T-helper 17 cell (primary cell): Measurements from ENCODE around the gene SYNDIG1. TPM values are rescaled to one million over a fixed set of nuclear protein-coding genes. Genes with fewer than 3 reads are reported as not detected.

ENCODE experiments used
- ATAC-seq: fragments of 150-1000 bp; cut with Tn5 transposase; 2 replicates; pipeline ENCODE4 v1.10.0; 2021; ENCODE audit warnings: mild to moderate bottlenecking, moderate library complexity
- DNase-seq, 3 donors: peaks; one replicate each; pipeline versions ENCODE4 v3.0.0 to v3.0.0-alpha.2; 2020 to 2021
- H3K9me3 ChIP-seq: one replicate; pipeline ENCODE4 v1.7.0; 2013; ENCODE audit warnings: low read length, mild to moderate bottlenecking; ENCODE audit not compliant: control insufficient read depth, poor library complexity, severe bottlenecking
- H3K27ac Mint-ChIP-seq: one replicate; pipeline ENCODE4 v1.8.0; 2022; ENCODE audit warnings: mild to moderate bottlenecking, moderate library complexity, mixed read lengths
- H3K27me3 Mint-ChIP-seq: one replicate; pipeline ENCODE4 v1.8.0; 2022; ENCODE audit warnings: mixed read lengths
- H3K36me3 Mint-ChIP-seq: one replicate; pipeline ENCODE4 v1.8.0; 2022; ENCODE audit warnings: low read depth, mixed read lengths
- H3K4me1 Mint-ChIP-seq: one replicate; pipeline ENCODE4 v1.8.0; 2022; ENCODE audit warnings: mild to moderate bottlenecking, mixed read lengths
- H3K4me3 Mint-ChIP-seq: one replicate; pipeline ENCODE4 v1.8.0; 2022; ENCODE audit warnings: mild to moderate bottlenecking, moderate library complexity, mixed read lengths
- total RNA-seq, 4 donors: library from RNA in 2 of 4; stranded (reverse) in 2 of 4; gene quantifications; one replicate each; pipeline ENCODE4 v1.2.3 and lab custom pipeline; 2022 to 2026

The SYNDIG1 gene
- total RNA-seq, 2 donors from 2014 or later: not detected

GRCh38 chr20:24537210-24537609 lies 67.8 kb downstream of the SYNDIG1 start:
- ATAC-seq: no peak
- no peak for DNase-seq
- no peaks in the 10 kb centered on the region for H3K4me1 Mint-ChIP-seq
- H3K9me3 ChIP-seq: no peaks in the 10 kb centered on the region
- H3K36me3 Mint-ChIP-seq: no peaks in the 10 kb centered on the region
- no peak overlapping the region for H3K27ac Mint-ChIP-seq
- H3K27me3 Mint-ChIP-seq: peaks cover 10% of the 10 kb centered on the region
- H3K4me3 Mint-ChIP-seq: no peak overlapping the region

GRCh38 chr20:24542721-24543120 lies 73.3 kb downstream of the SYNDIG1 start:
- no peaks in the 10 kb centered on the region for H3K9me3 ChIP-seq
- H3K27me3 Mint-ChIP-seq: peaks cover 23% of the 10 kb centered on the region
- no peak overlapping the region for H3K4me3 Mint-ChIP-seq
- H3K36me3 Mint-ChIP-seq: no peaks in the 10 kb centered on the region
- no peaks in the 10 kb centered on the region for H3K4me1 Mint-ChIP-seq
- DNase-seq (no peak), ATAC-seq (no peak)
- no peak overlapping the region for H3K27ac Mint-ChIP-seq

GRCh38 chr20:24543168-24543567 lies 73.7 kb downstream of the SYNDIG1 start:
- no peaks in the 10 kb centered on the region for H3K4me1 Mint-ChIP-seq
- DNase-seq (no peak), ATAC-seq (no peak)
- peaks cover 23% of the 10 kb centered on the region for H3K27me3 Mint-ChIP-seq
- no peaks in the 10 kb centered on the region for H3K36me3 Mint-ChIP-seq
- no peak overlapping the region for H3K4me3 Mint-ChIP-seq
- H3K27ac Mint-ChIP-seq: no peak overlapping the region
- H3K9me3 ChIP-seq: no peaks in the 10 kb centered on the region

- DNase-seq: no peak
Observed at GRCh38 chr20:24543741-24544140, 74.3 kb downstream of the SYNDIG1 start.

GRCh38 chr20:24544371-24544770 lies 74.9 kb downstream of the SYNDIG1 start:
- Mint-ChIP-seq H3K27ac (no peak overlapping the region), H3K36me3 (no peaks in the 10 kb centered on the region), H3K4me1 (no peaks in the 10 kb centered on the region), H3K4me3 (no peak overlapping the region), H3K27me3 (peaks cover 23% of the 10 kb centered on the region)
- no peak for DNase-seq
- ATAC-seq: no peak
- H3K9me3 ChIP-seq: no peaks in the 10 kb centered on the region

More at GRCh38 chr20:24543741-24544140, 74.3 kb downstream of the SYNDIG1 start:
- H3K9me3 ChIP-seq: no peaks in the 10 kb centered on the region
- Mint-ChIP-seq H3K27ac (no peak overlapping the region), H3K27me3 (peaks cover 23% of the 10 kb centered on the region), H3K36me3 (no peaks in the 10 kb centered on the region), H3K4me1 (no peaks in the 10 kb centered on the region), H3K4me3 (no peak overlapping the region)
- no peak for ATAC-seq

GRCh38 chr20:24545168-24545567 lies 75.7 kb downstream of the SYNDIG1 start:
- Mint-ChIP-seq H3K27ac (no peak overlapping the region), H3K27me3 (peaks cover 23% of the 10 kb centered on the region), H3K4me3 (no peak overlapping the region), H3K4me1 (no peaks in the 10 kb centered on the region), H3K36me3 (no peaks in the 10 kb centered on the region)
- H3K9me3 ChIP-seq: no peaks in the 10 kb centered on the region
- ATAC-seq (no peak), DNase-seq (no peak)

GRCh38 chr20:24546232-24546892 lies 76.9 kb downstream of the SYNDIG1 start:
- H3K27me3 Mint-ChIP-seq: peaks cover 22% of the 10 kb centered on the region
- no peaks in the 10 kb centered on the region for H3K4me1 Mint-ChIP-seq
- H3K9me3 ChIP-seq: no peaks in the 10 kb centered on the region
- no peak overlapping the region for H3K27ac Mint-ChIP-seq
- H3K36me3 Mint-ChIP-seq: no peaks in the 10 kb centered on the region
- ATAC-seq: no peak
- no peak overlapping the region for H3K4me3 Mint-ChIP-seq
- no peak for DNase-seq

GRCh38 chr20:24547967-24548366 lies 78.5 kb downstream of the SYNDIG1 start:
- ATAC-seq: no peak

GRCh38 chr20:24559114-24559732 lies 89.8 kb downstream of the SYNDIG1 start:
- DNase-seq: no peak
- H3K4me1 Mint-ChIP-seq: no peaks in the 10 kb centered on the region
- peaks cover 12% of the 10 kb centered on the region for H3K27me3 Mint-ChIP-seq
- H3K4me3 Mint-ChIP-seq: no peak overlapping the region
- ATAC-seq: no peak
- H3K9me3 ChIP-seq: peaks cover 4% of the 10 kb centered on the region
- H3K27ac Mint-ChIP-seq: no peak overlapping the region
- H3K36me3 Mint-ChIP-seq: no peaks in the 10 kb centered on the region

More at GRCh38 chr20:24547967-24548366, 78.5 kb downstream of the SYNDIG1 start:
- Mint-ChIP-seq H3K27me3 (peaks cover 14% of the 10 kb centered on the region), H3K4me3 (no peak overlapping the region), H3K4me1 (no peaks in the 10 kb centered on the region), H3K27ac (no peak overlapping the region), H3K36me3 (no peaks in the 10 kb centered on the region)
- DNase-seq: no peak
- no peaks in the 10 kb centered on the region for H3K9me3 ChIP-seq

- Mint-ChIP-seq H3K27me3 (peaks cover 17% of the 10 kb centered on the region), H3K36me3 (no peaks in the 10 kb centered on the region), H3K4me3 (no peak overlapping the region), H3K4me1 (no peaks in the 10 kb centered on the region), H3K27ac (no peak overlapping the region)
- no peak for DNase-seq
- ATAC-seq: no peak
- H3K9me3 ChIP-seq: peaks cover 4% of the 10 kb centered on the region
Observed at GRCh38 chr20:24560571-24561491, 91.4 kb downstream of the SYNDIG1 start.

GRCh38 chr20:24565835-24566351 lies 96.5 kb downstream of the SYNDIG1 start:
- Mint-ChIP-seq H3K4me1 (no peaks in the 10 kb centered on the region), H3K36me3 (no peaks in the 10 kb centered on the region), H3K27me3 (peaks cover 17% of the 10 kb centered on the region), H3K27ac (no peak overlapping the region), H3K4me3 (no peak overlapping the region)
- DNase-seq: no peak
- ATAC-seq: no peak
- peaks cover 4% of the 10 kb centered on the region for H3K9me3 ChIP-seq

GRCh38 chr20:24566656-24567055 lies 97.2 kb downstream of the SYNDIG1 start:
- H3K27me3 Mint-ChIP-seq: peaks cover 17% of the 10 kb centered on the region
- H3K9me3 ChIP-seq: peaks cover 4% of the 10 kb centered on the region
- no peak for DNase-seq
- no peaks in the 10 kb centered on the region for H3K36me3 Mint-ChIP-seq
- no peak for ATAC-seq
- H3K27ac Mint-ChIP-seq: no peak overlapping the region
- no peak overlapping the region for H3K4me3 Mint-ChIP-seq
- H3K4me1 Mint-ChIP-seq: no peaks in the 10 kb centered on the region

- Mint-ChIP-seq H3K27ac (no peak overlapping the region), H3K4me3 (no peak overlapping the region), H3K4me1 (no peaks in the 10 kb centered on the region), H3K36me3 (no peaks in the 10 kb centered on the region), H3K27me3 (peaks cover 17% of the 10 kb centered on the region)
- peaks cover 4% of the 10 kb centered on the region for H3K9me3 ChIP-seq
- DNase-seq (no peak), ATAC-seq (no peak)
Observed at GRCh38 chr20:24567508-24567907, 98.1 kb downstream of the SYNDIG1 start.
